GM23338 (cell line): Measurements from ENCODE around the gene CFI. TPM values are rescaled to one million over a fixed set of nuclear protein-coding genes. Genes with fewer than 3 reads are reported as not detected.

Source experiments
- ATAC-seq: fragments of 200-7000 bp; cut with Tn5 transposase; 3 replicates; pipeline ENCODE4 v1.9.1; 2020
- DNase-seq: peaks from one replicate; pipeline ENCODE4 v3.0.0-alpha.2; 2015; ENCODE audit warnings: low spot score
- H2AFZ ChIP-seq: fragments of 200-600 bp; sonication (generic); 2 replicates; pipeline ENCODE4 v1.8.0; 2016; ENCODE audit warnings: antibody characterized with exemption, mild to moderate bottlenecking, moderate library complexity
- H3F3A ChIP-seq: fragments of 200-600 bp; sonication (generic); replicated peaks from 2 replicates; pipeline ENCODE4 v1.8.0; 2017; ENCODE audit warnings: antibody characterized with exemption, mixed run types, low read depth
- H3K27ac ChIP-seq: fragments of 200-600 bp; sonication (generic); 2 replicates; pipeline ENCODE4 v1.6.1; 2016; ENCODE audit warnings: low read depth
- H3K27me3 ChIP-seq: fragments of 200-600 bp; sonication (generic); 2 replicates; pipeline ENCODE4 v1.8.0; 2016; ENCODE audit warnings: mild to moderate bottlenecking, mixed run types, moderate library complexity; ENCODE audit not compliant: insufficient read depth
- H3K36me3 ChIP-seq: fragments of 200-600 bp; sonication (generic); 2 replicates; pipeline ENCODE4 v1.8.0; 2016; ENCODE audit warnings: mild to moderate bottlenecking; ENCODE audit not compliant: insufficient read depth
- H3K4me1 ChIP-seq: fragments of 200-600 bp; sonication (generic); 2 replicates; pipeline ENCODE4 v1.8.0; 2016; ENCODE audit warnings: mild to moderate bottlenecking, moderate library complexity; ENCODE audit not compliant: insufficient read depth
- H3K4me2 ChIP-seq: fragments of 200-600 bp; sonication (generic); 2 replicates; pipeline ENCODE4 v1.7.1; 2017; ENCODE audit warnings: mixed run types
- H3K4me3 ChIP-seq: fragments of 200-600 bp; sonication (generic); 2 replicates; pipeline ENCODE4 v1.6.1; 2016; ENCODE audit warnings: mixed run types
- H3K79me2 ChIP-seq: fragments of 200-600 bp; sonication (generic); replicated peaks from 2 replicates; pipeline ENCODE4 v1.8.0; 2017; ENCODE audit warnings: mild to moderate bottlenecking; ENCODE audit not compliant: insufficient read depth
- H3K9me2 ChIP-seq: fragments of 200-600 bp; sonication (generic); 2 replicates; pipeline ENCODE4 v1.8.0; 2017; ENCODE audit not compliant: insufficient read depth
- H4K20me1 ChIP-seq: fragments of 200-600 bp; sonication (generic); replicated peaks from 2 replicates; pipeline ENCODE4 v1.8.0; 2017; ENCODE audit warnings: mild to moderate bottlenecking; ENCODE audit not compliant: insufficient read depth
- H3K27ac Mint-ChIP-seq: 2 replicates; pipeline ENCODE4 v1.8.0; 2020; ENCODE audit warnings: inconsistent platforms, mild to moderate bottlenecking, moderate library complexity, mixed read lengths
- H3K27me3 Mint-ChIP-seq: 3 replicates; pipeline ENCODE4 v1.8.0; 2022; ENCODE audit warnings: low read depth, mild to moderate bottlenecking, moderate library complexity, mixed read lengths, inconsistent platforms; ENCODE audit not compliant: insufficient read depth, poor library complexity
- H3K36me3 Mint-ChIP-seq: 3 replicates; pipeline ENCODE4 v1.8.0; 2021; ENCODE audit warnings: low read depth, mild to moderate bottlenecking, inconsistent platforms, moderate library complexity, mixed read lengths
- H3K4me1 Mint-ChIP-seq: 3 replicates; pipeline ENCODE4 v1.8.0; 2020; ENCODE audit warnings: mild to moderate bottlenecking, inconsistent platforms, mixed read lengths
- H3K4me3 Mint-ChIP-seq: 3 replicates; pipeline ENCODE4 v1.8.0; 2021; ENCODE audit warnings: moderate library complexity, mild to moderate bottlenecking, inconsistent platforms, mixed read lengths
- H3K9me3 Mint-ChIP-seq: 3 replicates; pipeline ENCODE4 v1.8.0; 2020; ENCODE audit warnings: moderate library complexity, mild to moderate bottlenecking, inconsistent platforms, mixed read lengths
- CREB1 ChIP-seq: fragments of 250-450 bp; sonication (Bioruptor Pico); IDR thresholded peaks from 2 replicates; pipeline ENCODE4 v1.5.0; 2020; ENCODE audit warnings: low read depth, mild to moderate bottlenecking, moderate library complexity
- CTCF ChIP-seq, 2 experiments: fragments of 200-600 bp in 1 of 2; sonication (generic) in 1 of 2; conservative IDR thresholded peaks; 2 replicates each; pipeline versions ENCODE4 v1.5.1 to v1.6.1; 2016 to 2017; ENCODE audit warnings: antibody characterized with exemption in 2 of 2, low read depth in 2 of 2, mild to moderate bottlenecking in 2 of 2, moderate library complexity in 1 of 2
- ETS1 ChIP-seq: IDR thresholded peaks from 2 replicates; pipeline ENCODE4 v1.6.1; 2016; ENCODE audit warnings: antibody characterized with exemption
- EZH2 ChIP-seq: fragments of 200-600 bp; sonication (generic); IDR thresholded peaks from one replicate; pipeline ENCODE4 v1.8.0; 2017; ENCODE audit warnings: antibody characterized with exemption, mild to moderate bottlenecking, low read depth; ENCODE audit not compliant: unreplicated experiment
- EZH2phosphoT487 ChIP-seq: fragments of 200-600 bp; sonication (generic); IDR thresholded peaks from one replicate; pipeline ENCODE4 v1.8.1; 2018; ENCODE audit warnings: antibody characterized with exemption; ENCODE audit not compliant: unreplicated experiment
- JUNB ChIP-seq: IDR thresholded peaks from one replicate; pipeline ENCODE4 v1.6.1; 2016; ENCODE audit warnings: antibody characterized with exemption; ENCODE audit not compliant: unreplicated experiment
- NANOG ChIP-seq: IDR thresholded peaks from 2 replicates; pipeline ENCODE4 v1.6.1; 2016; ENCODE audit warnings: antibody characterized with exemption, borderline replicate concordance
- POLR2AphosphoS5 ChIP-seq: IDR thresholded peaks from 2 replicates; pipeline ENCODE4 v1.6.1; 2016; ENCODE audit warnings: antibody characterized with exemption, low read depth
- REST ChIP-seq: IDR thresholded peaks from one replicate; pipeline ENCODE4 v1.6.1; 2018; ENCODE audit warnings: antibody characterized with exemption; ENCODE audit not compliant: unreplicated experiment
- STAT1 ChIP-seq: IDR thresholded peaks from one replicate; pipeline ENCODE4 v1.6.1; 2016; ENCODE audit warnings: antibody characterized with exemption; ENCODE audit not compliant: unreplicated experiment
- ZNF114 ChIP-seq: fragments of 250-450 bp; sonication (Bioruptor Pico); IDR thresholded peaks from 2 replicates; pipeline ENCODE4 v1.5.0; 2020; ENCODE audit warnings: mild to moderate bottlenecking, moderate library complexity
- ZNF331 ChIP-seq: fragments of 250-450 bp; sonication (Bioruptor Pico); IDR thresholded peaks from 2 replicates; pipeline ENCODE4 v1.5.0; 2020; ENCODE audit warnings: low read depth, mild to moderate bottlenecking, moderate library complexity
- ZNF462 ChIP-seq: fragments of 250-450 bp; sonication (Bioruptor Pico); IDR thresholded peaks from 2 replicates; pipeline ENCODE4 v1.5.0; 2020; ENCODE audit warnings: mild to moderate bottlenecking, moderate library complexity
- polyA plus RNA-seq: library from polyadenylated mRNA; unstranded; fragments of >200 nt; fragmentation: Nextera tagmentation; extraction: Ambion mirVana; gene quantifications from 2 replicates; pipeline ENCODE4 v1.2.1, GENCODE V29; 2016
- total RNA-seq: library from RNA; depleted of rRNA; stranded (reverse); fragments of >200 nt; shearing (Covaris generic); gene quantifications from 2 replicates; pipeline ENCODE4 v1.2.3, GENCODE V29; 2014

The CFI gene
- total and polyA plus RNA-seq, 2 experiments from 2014 or later: not detected

- H3K27ac ChIP-seq: no peak overlapping the region
- no peaks in the 10 kb centered on the region for H4K20me1 ChIP-seq
- no peaks in the 10 kb centered on the region for H3F3A ChIP-seq
- H3K36me3 Mint-ChIP-seq: no peaks in the 10 kb centered on the region
- H3K9me2 ChIP-seq: no peaks in the 10 kb centered on the region
- peaks cover 5% of the 10 kb centered on the region for H3K27me3 Mint-ChIP-seq
- no peaks in the 10 kb centered on the region for H3K79me2 ChIP-seq
- TF ChIP-seq ZNF462 (CRISPR knock-in tag) (no peak), CTCF (conservative IDR thresholded peaks at IDR 0.05; ENCODE audit: low read depth in 2 of 2) (no peak), EZH2 (no peak), NANOG (no peak), STAT1 (no peak), POLR2AphosphoS5 (no peak), EZH2phosphoT487 (no peak), ETS1 (no peak), ZNF331 (CRISPR knock-in tag) (no peak), JUNB (no peak), ZNF114 (CRISPR knock-in tag) (no peak), CREB1 (CRISPR knock-in tag) (no peak), REST (no peak)
- H3K9me3 Mint-ChIP-seq: peaks cover 5% of the 10 kb centered on the region; the same call in 2 of the 3 replicates
- H3K36me3 ChIP-seq: no peaks in the 10 kb centered on the region
- DNase-seq (no peak), ATAC-seq (no peak)
- no peak overlapping the region for H3K4me2 ChIP-seq
- H3K4me3 Mint-ChIP-seq: no peak overlapping the region
- H3K4me1 ChIP-seq: no peaks in the 10 kb centered on the region
- H3K27me3 ChIP-seq: no peaks in the 10 kb centered on the region
- H3K4me3 ChIP-seq: no peak overlapping the region
- no peak overlapping the region for H2AFZ ChIP-seq
- H3K4me1 Mint-ChIP-seq: no peaks in the 10 kb centered on the region
- no peak overlapping the region for H3K27ac Mint-ChIP-seq
These were observed 555 bp downstream of the CFI start for GRCh38 chr4:109801099-109801789.
